OCI-LY1 (cell line): ENCODE data around the gene LRMDA.

Experiments
- H2AFZ ChIP-seq: fragments of 200-600 bp; sonication (generic), shearing (Covaris generic); 2 replicates; pipeline ENCODE4 v1.6.0; 2014; ENCODE audit warnings: antibody characterized with exemption, mild to moderate bottlenecking, low read length
- H3F3A ChIP-seq: fragments of 200-600 bp; sonication (generic), shearing (Covaris generic); 2 replicates; pipeline ENCODE4 v1.6.0; 2014; ENCODE audit warnings: mild to moderate bottlenecking, antibody characterized with exemption, low read length, moderate library complexity; ENCODE audit not compliant: insufficient read depth
- H3K27ac ChIP-seq: fragments of 200-600 bp; sonication (generic); 2 replicates; pipeline ENCODE4 v1.5.1; 2014; ENCODE audit warnings: low read length, mixed run types, mild to moderate bottlenecking, low read depth; ENCODE audit not compliant: poor library complexity, severe bottlenecking
- H3K27me3 ChIP-seq: fragments of 200-600 bp; sonication (generic); 2 replicates; pipeline ENCODE4 v1.6.0; 2014; ENCODE audit warnings: antibody characterized with exemption, mild to moderate bottlenecking, low read length, moderate library complexity; ENCODE audit not compliant: insufficient read depth
- H3K36me3 ChIP-seq: fragments of 200-600 bp; sonication (generic); 2 replicates; pipeline ENCODE4 v1.6.1; 2014; ENCODE audit warnings: mild to moderate bottlenecking, antibody characterized with exemption, low read length, moderate library complexity, mixed read lengths; ENCODE audit not compliant: insufficient read depth
- H3K4me1 ChIP-seq: fragments of 200-600 bp; sonication (generic); 2 replicates; pipeline ENCODE4 v1.5.1; 2014; ENCODE audit warnings: mild to moderate bottlenecking, low read length, moderate library complexity; ENCODE audit not compliant: insufficient read depth, severe bottlenecking
- H3K4me2 ChIP-seq: fragments of 200-600 bp; sonication (generic), shearing (Covaris generic); 2 replicates; pipeline ENCODE4 v1.6.1; 2014; ENCODE audit warnings: low read length
- H3K4me3 ChIP-seq: fragments of 200-600 bp; sonication (generic); 2 replicates; pipeline ENCODE4 v1.5.1; 2014; ENCODE audit warnings: low read length, low read depth, mild to moderate bottlenecking, mixed read lengths; ENCODE audit not compliant: poor library complexity, severe bottlenecking
- H3K79me2 ChIP-seq: fragments of 200-600 bp; shearing (Covaris generic); 2 replicates; pipeline ENCODE4 v1.6.1; 2016; ENCODE audit warnings: mixed run types, low read length, mixed read lengths; ENCODE audit not compliant: insufficient read depth
- H3K9ac ChIP-seq: fragments of 200-600 bp; sonication (generic), shearing (Covaris generic); 2 replicates; pipeline ENCODE4 v1.6.1; 2014; ENCODE audit warnings: mild to moderate bottlenecking, low read length, mixed read lengths
- H3K9me2 ChIP-seq: fragments of 200-600 bp; sonication (generic), shearing (Covaris generic); 2 replicates; pipeline ENCODE4 v1.6.1; 2014; ENCODE audit warnings: low read depth, mild to moderate bottlenecking, low read length, mixed read lengths
- H3K9me3 ChIP-seq: fragments of 200-600 bp; shearing (Covaris generic); 2 replicates; pipeline ENCODE4 v1.6.1; 2014; ENCODE audit warnings: low read length, mixed read lengths
- H4K20me1 ChIP-seq: fragments of 200-600 bp; sonication (generic), shearing (Covaris generic); 2 replicates; pipeline ENCODE4 v1.6.0; 2016; ENCODE audit warnings: mild to moderate bottlenecking, low read length; ENCODE audit not compliant: insufficient read depth
- EZH2 ChIP-seq: fragments of 200-600 bp; sonication (generic), shearing (Covaris generic); IDR thresholded peaks from 2 replicates; pipeline ENCODE4 v1.8.0; 2017; ENCODE audit warnings: borderline replicate concordance, mixed run types, mild to moderate bottlenecking, antibody characterized with exemption, low read length, moderate library complexity, mixed read lengths
- TF ChIP-seq, protein P1 (sequence below): fragments of 200-600 bp; sonication (generic), shearing (Covaris generic); IDR thresholded peaks from 2 replicates; pipeline ENCODE4 v1.5.1; 2017; ENCODE audit warnings: mild to moderate bottlenecking, antibody characterized with exemption, low read length, moderate library complexity, mixed read lengths

Gene LRMDA

GRCh38 chr10:76509446-76509845, 1078.0 kb downstream of the LRMDA start:
- Histone ChIP-seq H3K9me3 (no peaks in the 10 kb centered on the region), H4K20me1 (no peaks in the 10 kb centered on the region), H3K4me1 (no peaks in the 10 kb centered on the region), H3K4me3 (no peak overlapping the region), H3K36me3 (no peaks in the 10 kb centered on the region), H3K27me3 (no peaks in the 10 kb centered on the region), H2AFZ (no peak overlapping the region), H3K9me2 (no peaks in the 10 kb centered on the region), H3K27ac (no peak overlapping the region), H3K9ac (no peak overlapping the region), H3K4me2 (no peak overlapping the region), H3F3A (no peaks in the 10 kb centered on the region), H3K79me2 (no peaks in the 10 kb centered on the region)
- TF ChIP-seq, protein P1, sequence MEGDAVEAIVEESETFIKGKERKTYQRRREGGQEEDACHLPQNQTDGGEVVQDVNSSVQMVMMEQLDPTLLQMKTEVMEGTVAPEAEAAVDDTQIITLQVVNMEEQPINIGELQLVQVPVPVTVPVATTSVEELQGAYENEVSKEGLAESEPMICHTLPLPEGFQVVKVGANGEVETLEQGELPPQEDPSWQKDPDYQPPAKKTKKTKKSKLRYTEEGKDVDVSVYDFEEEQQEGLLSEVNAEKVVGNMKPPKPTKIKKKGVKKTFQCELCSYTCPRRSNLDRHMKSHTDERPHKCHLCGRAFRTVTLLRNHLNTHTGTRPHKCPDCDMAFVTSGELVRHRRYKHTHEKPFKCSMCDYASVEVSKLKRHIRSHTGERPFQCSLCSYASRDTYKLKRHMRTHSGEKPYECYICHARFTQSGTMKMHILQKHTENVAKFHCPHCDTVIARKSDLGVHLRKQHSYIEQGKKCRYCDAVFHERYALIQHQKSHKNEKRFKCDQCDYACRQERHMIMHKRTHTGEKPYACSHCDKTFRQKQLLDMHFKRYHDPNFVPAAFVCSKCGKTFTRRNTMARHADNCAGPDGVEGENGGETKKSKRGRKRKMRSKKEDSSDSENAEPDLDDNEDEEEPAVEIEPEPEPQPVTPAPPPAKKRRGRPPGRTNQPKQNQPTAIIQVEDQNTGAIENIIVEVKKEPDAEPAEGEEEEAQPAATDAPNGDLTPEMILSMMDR = no peak
- TF ChIP-seq EZH2 = no peak

DNA sequence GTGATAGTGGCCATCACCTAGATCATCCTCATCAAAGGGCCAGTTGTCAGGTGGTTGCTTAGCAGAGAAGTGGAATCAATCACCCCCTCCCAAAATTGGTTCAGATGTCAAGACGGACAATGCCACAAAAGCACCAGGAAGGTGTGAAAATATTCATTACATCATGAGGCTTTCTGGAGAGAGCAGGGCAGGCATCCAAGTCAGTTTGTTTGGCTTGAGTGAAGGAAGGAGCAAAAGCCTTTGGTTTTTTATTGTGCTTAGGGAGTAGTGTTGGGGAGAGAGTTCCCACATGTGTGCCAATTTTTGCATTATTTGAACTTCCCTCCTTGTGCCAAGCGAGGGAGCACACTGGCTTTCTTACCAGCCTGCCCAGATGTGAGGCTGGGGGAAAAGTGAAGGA, 1082.9 kb downstream of the LRMDA start:
- Histone ChIP-seq H3K79me2 (no peaks in the 10 kb centered on the region), H3K4me2 (no peak overlapping the region), H3K27me3 (no peaks in the 10 kb centered on the region), H2AFZ (no peak overlapping the region), H3K27ac (no peak overlapping the region), H3K4me1 (no peaks in the 10 kb centered on the region), H3K9ac (no peak overlapping the region), H3K9me3 (no peaks in the 10 kb centered on the region), H3F3A (no peaks in the 10 kb centered on the region), H3K36me3 (no peaks in the 10 kb centered on the region), H4K20me1 (no peaks in the 10 kb centered on the region), H3K4me3 (no peak overlapping the region), H3K9me2 (no peaks in the 10 kb centered on the region)
- TF ChIP-seq, protein P1 = no peak
- TF ChIP-seq EZH2 = no peak

DNA sequence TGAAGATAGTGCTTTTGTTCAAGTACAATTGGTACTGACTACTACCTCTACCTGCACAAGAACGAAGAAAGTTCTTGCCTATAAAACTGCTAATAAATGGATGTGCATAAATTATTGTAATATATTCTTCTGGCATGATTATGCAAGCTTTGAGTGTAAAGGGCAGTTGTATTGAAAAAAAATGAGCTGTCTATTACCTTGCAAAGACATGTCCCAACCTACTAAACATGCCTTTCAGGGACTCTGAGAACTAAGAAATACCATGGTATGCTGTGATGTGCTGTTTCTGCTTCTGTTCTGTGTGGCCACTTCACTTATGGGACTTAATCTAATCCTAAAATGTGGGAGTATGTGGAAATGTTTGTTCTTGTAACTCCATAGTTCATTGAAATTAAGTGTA, 1083.4 kb downstream of the LRMDA start:
- no peak overlapping the region for H3K9ac ChIP-seq
- H3K36me3 ChIP-seq = no peaks in the 10 kb centered on the region
- H3K27me3 ChIP-seq = no peaks in the 10 kb centered on the region
- H3K4me3 ChIP-seq = no peak overlapping the region
- no peaks in the 10 kb centered on the region for H3K4me1 ChIP-seq
- H3K9me2 ChIP-seq = no peaks in the 10 kb centered on the region
- H4K20me1 ChIP-seq = no peaks in the 10 kb centered on the region
- TF ChIP-seq, protein P1 = no peak
- no peak for TF ChIP-seq EZH2
- no peak overlapping the region for H3K27ac ChIP-seq
- no peaks in the 10 kb centered on the region for H3K9me3 ChIP-seq
- no peaks in the 10 kb centered on the region for H3K79me2 ChIP-seq
- H2AFZ ChIP-seq = no peak overlapping the region
- no peak overlapping the region for H3K4me2 ChIP-seq
- H3F3A ChIP-seq = no peaks in the 10 kb centered on the region
